NCI-H2227 treated with DMSO at 0.1 percent for 48 hours (cell line): Measurements from ENCODE around the gene FNDC3B.
A peak's percentile ranks its signal among the peaks of the same experiment; 100 is the strongest.
"Not testable (repeated sequence)": the region's sequence is repeated elsewhere in the genome, so short reads cannot be mapped to it uniquely, and the experiment has no call there.

ENCODE experiments used
- DNase-seq: peaks from one replicate; lab custom pipeline; 2025; lab: John Stamatoyannopoulos, UW

FNDC3B gene

GRCh38 chr3:172033396-172033795 is 6.0 kb upstream of the FNDC3B start:
- no peak for DNase-seq

- DNase-seq = no peak
Observed at GRCh38 chr3:172034786-172035685, 4.3 kb upstream of the FNDC3B start.

GRCh38 chr3:172036541-172037215 is 2.7 kb upstream of the FNDC3B start:
- no peak for DNase-seq

GRCh38 chr3:172038798-172039435 is 461 bp upstream of the FNDC3B start:
- no peak for DNase-seq

GRCh38 chr3:172040078-172040980 is 951 bp downstream of the FNDC3B start:
- peak; percentile 34 for DNase-seq

- no peak for DNase-seq
Observed at GRCh38 chr3:172040981-172041963, 1.9 kb downstream of the FNDC3B start.

GRCh38 chr3:172042136-172042662 is 2.8 kb downstream of the FNDC3B start:
- no peak for DNase-seq

GRCh38 chr3:172042663-172043179 is 3.3 kb downstream of the FNDC3B start:
- not testable (repeated sequence) for DNase-seq

GRCh38 chr3:172043233-172043632 is 3.9 kb downstream of the FNDC3B start:
- no peak for DNase-seq

GRCh38 chr3:172043766-172044165 is 4.4 kb downstream of the FNDC3B start:
- DNase-seq = no peak

- no peak for DNase-seq
Observed at GRCh38 chr3:172044833-172045585, 5.6 kb downstream of the FNDC3B start.

GRCh38 chr3:172046268-172046915 is 7.0 kb downstream of the FNDC3B start:
- DNase-seq = no peak

- DNase-seq = no peak
Observed at GRCh38 chr3:172047567-172048115, 8.3 kb downstream of the FNDC3B start.

GRCh38 chr3:172048599-172048998 is 9.2 kb downstream of the FNDC3B start:
- no peak for DNase-seq

- no peak for DNase-seq
Observed at GRCh38 chr3:172051310-172051956, 12.1 kb downstream of the FNDC3B start.

- no peak for DNase-seq
Observed at GRCh38 chr3:172051957-172052354, 12.6 kb downstream of the FNDC3B start.

- DNase-seq = no peak
Observed at GRCh38 chr3:172052405-172052804, 13.0 kb downstream of the FNDC3B start.
